MM.1S (cell line): ENCODE results near the gene SLC5A5.

Source experiments
- DNase-seq: peaks from one replicate; pipeline ENCODE4 v3.0.0-alpha.2; 2015
- H2AFZ ChIP-seq: fragments of 300-600 bp; sonication (generic); 2 replicates; pipeline ENCODE4 v1.6.0; 2016; ENCODE audit warnings: antibody characterized with exemption, low read length
- H3F3A ChIP-seq: fragments of 300-600 bp; sonication (generic); 2 replicates; pipeline ENCODE4 v1.6.1; 2016; ENCODE audit warnings: mild to moderate bottlenecking, antibody characterized with exemption, low read length, moderate library complexity, mixed read lengths; ENCODE audit not compliant: insufficient read depth
- H3K27ac ChIP-seq: fragments of 300-600 bp; sonication (generic); 2 replicates; pipeline ENCODE4 v1.5.1; 2016; ENCODE audit warnings: mild to moderate bottlenecking, low read length
- H3K27me3 ChIP-seq: fragments of 300-600 bp; sonication (generic); replicated peaks from 2 replicates; pipeline ENCODE4 v1.6.0; 2016; ENCODE audit warnings: low read length; ENCODE audit not compliant: insufficient read depth
- H3K36me3 ChIP-seq: fragments of 300-600 bp; sonication (generic); replicated peaks from 2 replicates; pipeline ENCODE4 v1.6.1; 2016; ENCODE audit warnings: mild to moderate bottlenecking, low read length, mixed read lengths; ENCODE audit not compliant: insufficient read depth
- H3K4me1 ChIP-seq: fragments of 300-600 bp; sonication (generic); 2 replicates; pipeline ENCODE4 v1.6.1; 2016; ENCODE audit warnings: low read length, mixed read lengths
- H3K4me2 ChIP-seq: fragments of 300-600 bp; sonication (generic); 2 replicates; pipeline ENCODE4 v1.6.0; 2016; ENCODE audit warnings: low read depth, low read length
- H3K4me3 ChIP-seq: fragments of 300-600 bp; sonication (generic); 2 replicates; pipeline ENCODE4 v1.5.1; 2016; ENCODE audit warnings: low read length, mixed read lengths
- H3K79me2 ChIP-seq: fragments of 300-600 bp; sonication (generic); 2 replicates; pipeline ENCODE4 v1.6.1; 2016; ENCODE audit warnings: mixed run types, low read length, mixed read lengths
- H3K9ac ChIP-seq: fragments of 300-600 bp; sonication (generic); 2 replicates; pipeline ENCODE4 v1.6.1; 2016; ENCODE audit warnings: low read length, mixed read lengths
- H3K9me2 ChIP-seq: fragments of 300-600 bp; sonication (generic); replicated peaks from 2 replicates; pipeline ENCODE4 v1.6.1; 2016; ENCODE audit warnings: mild to moderate bottlenecking, low read length, mixed read lengths; ENCODE audit not compliant: insufficient read depth
- H3K9me3 ChIP-seq: fragments of 300-600 bp; sonication (generic); replicated peaks from 2 replicates; pipeline ENCODE4 v1.6.1; 2016; ENCODE audit warnings: mild to moderate bottlenecking, low read length, mixed read lengths; ENCODE audit not compliant: insufficient read depth
- H4K20me1 ChIP-seq: fragments of 300-600 bp; sonication (generic); 2 replicates; pipeline ENCODE4 v1.6.1; 2016; ENCODE audit warnings: mild to moderate bottlenecking, low read length, moderate library complexity, mixed read lengths; ENCODE audit not compliant: insufficient read depth
- EZH2 ChIP-seq: fragments of 300-600 bp; sonication (generic); optimal IDR thresholded peaks from 2 replicates; pipeline ENCODE3; 2017; ENCODE audit warnings: low read depth, mild to moderate bottlenecking, antibody characterized with exemption, low read length, mixed read lengths
- EZH2phosphoT487 ChIP-seq: fragments of 300-600 bp; sonication (generic); IDR thresholded peaks from 2 replicates; pipeline ENCODE4 v1.6.1; 2018; ENCODE audit warnings: antibody characterized with exemption, low read length
- TF ChIP-seq, protein P1 (sequence below): fragments of 300-600 bp; sonication (generic); IDR thresholded peaks from 2 replicates; pipeline ENCODE4 v1.5.1; 2016; ENCODE audit warnings: antibody characterized with exemption, low read length, mixed read lengths

The SLC5A5 gene

DNA sequence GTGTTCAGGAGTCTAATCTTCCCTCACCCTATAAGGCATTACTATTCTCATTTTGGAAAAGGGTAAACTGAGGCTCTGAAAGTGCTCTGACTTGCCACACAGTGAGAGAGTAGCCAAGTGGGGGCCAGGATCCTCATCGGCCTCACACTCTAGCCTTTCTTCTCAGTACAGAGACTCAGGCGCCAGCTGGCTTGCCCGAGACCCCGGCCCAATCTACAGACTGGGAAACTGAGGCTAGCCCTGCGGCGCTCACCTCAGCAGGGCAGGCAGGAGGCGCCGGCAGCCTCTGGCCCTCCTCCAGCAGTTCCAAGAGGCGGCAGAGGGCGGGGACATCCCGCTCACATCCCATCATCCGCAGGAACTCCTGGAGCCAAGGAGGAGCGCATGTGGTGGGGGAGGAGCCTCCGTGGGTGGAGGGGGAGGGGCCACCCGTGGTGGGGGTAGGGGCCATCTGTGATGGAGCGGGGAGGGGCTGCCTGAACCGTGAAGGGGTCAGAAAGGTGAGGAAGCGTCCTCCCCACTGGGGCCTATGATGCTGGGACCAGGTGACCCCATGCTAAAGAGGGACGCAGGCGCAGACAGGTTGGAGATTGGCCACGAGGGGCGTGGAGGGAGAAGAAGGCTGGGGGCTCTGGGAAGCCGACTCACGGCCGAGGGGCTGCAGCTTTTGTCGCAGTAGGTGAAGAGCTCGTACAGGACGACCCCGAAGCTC lies 41.7 kb upstream of the SLC5A5 start:
- Histone ChIP-seq H3K9me3 (no peaks in the 10 kb centered on the region), H3K79me2 (no peaks in the 10 kb centered on the region), H4K20me1 (no peaks in the 10 kb centered on the region), H3K4me3 (no peak overlapping the region), H3K27me3 (no peaks in the 10 kb centered on the region), H3K4me1 (no peaks in the 10 kb centered on the region), H3K4me2 (no peak overlapping the region), H3K9ac (no peak overlapping the region), H3F3A (no peaks in the 10 kb centered on the region), H2AFZ (no peak overlapping the region), H3K9me2 (no peaks in the 10 kb centered on the region), H3K36me3 (no peaks in the 10 kb centered on the region), H3K27ac (no peak overlapping the region)
- no peak for DNase-seq
- TF ChIP-seq EZH2phosphoT487 = no peak
- TF ChIP-seq, protein P1, sequence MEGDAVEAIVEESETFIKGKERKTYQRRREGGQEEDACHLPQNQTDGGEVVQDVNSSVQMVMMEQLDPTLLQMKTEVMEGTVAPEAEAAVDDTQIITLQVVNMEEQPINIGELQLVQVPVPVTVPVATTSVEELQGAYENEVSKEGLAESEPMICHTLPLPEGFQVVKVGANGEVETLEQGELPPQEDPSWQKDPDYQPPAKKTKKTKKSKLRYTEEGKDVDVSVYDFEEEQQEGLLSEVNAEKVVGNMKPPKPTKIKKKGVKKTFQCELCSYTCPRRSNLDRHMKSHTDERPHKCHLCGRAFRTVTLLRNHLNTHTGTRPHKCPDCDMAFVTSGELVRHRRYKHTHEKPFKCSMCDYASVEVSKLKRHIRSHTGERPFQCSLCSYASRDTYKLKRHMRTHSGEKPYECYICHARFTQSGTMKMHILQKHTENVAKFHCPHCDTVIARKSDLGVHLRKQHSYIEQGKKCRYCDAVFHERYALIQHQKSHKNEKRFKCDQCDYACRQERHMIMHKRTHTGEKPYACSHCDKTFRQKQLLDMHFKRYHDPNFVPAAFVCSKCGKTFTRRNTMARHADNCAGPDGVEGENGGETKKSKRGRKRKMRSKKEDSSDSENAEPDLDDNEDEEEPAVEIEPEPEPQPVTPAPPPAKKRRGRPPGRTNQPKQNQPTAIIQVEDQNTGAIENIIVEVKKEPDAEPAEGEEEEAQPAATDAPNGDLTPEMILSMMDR = no peak
- no peak for TF ChIP-seq EZH2

DNA sequence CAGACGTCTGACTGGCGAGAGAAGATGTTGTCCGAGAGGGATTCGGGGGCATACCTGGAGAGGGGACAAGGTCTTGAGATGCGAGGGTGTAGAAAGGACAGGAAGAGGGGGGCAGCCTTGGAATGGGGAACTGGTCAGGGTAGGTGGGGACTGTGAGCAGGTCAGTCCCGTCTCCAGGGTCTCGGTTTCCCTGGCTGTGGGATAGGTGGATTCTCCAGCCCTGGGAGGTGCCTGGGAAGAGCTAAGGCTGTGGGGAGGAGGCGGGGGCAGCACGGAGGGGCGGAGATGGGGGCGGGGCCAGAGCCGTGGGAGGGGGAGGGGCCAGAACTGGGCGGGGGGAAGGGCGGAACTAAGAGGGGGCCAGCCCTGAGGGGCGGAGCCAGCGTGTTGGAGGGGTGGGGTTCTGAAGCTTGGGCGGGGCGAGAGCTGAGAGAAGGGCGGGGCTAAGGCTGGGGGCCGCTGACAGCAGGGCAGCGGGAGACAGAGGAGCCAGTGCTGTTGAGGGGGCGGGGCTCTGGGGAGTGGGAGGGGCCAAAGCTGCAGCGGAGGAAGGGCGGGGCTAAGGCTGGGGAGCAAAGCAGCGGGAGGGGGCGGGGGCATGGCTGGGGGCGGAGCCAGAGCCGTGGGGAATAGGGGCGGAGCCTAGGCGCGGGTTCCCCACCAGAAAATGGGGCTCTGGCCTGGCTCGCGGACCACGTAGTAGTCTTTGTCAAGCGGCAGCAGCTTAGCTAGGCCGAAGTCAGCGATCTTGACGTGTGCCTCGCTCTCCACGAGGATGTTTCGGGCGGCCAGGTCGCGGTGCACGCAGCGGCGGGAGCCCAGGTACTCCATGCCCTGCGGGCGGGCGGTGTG lies 41.0 kb upstream of the SLC5A5 start:
- H4K20me1 ChIP-seq = no peaks in the 10 kb centered on the region
- DNase-seq = no peak
- TF ChIP-seq EZH2phosphoT487 (no peak), EZH2 (no peak)
- TF ChIP-seq, protein P1 = no peak
- H3K27ac ChIP-seq = no peak overlapping the region
- no peak overlapping the region for H3K9ac ChIP-seq
- H3F3A ChIP-seq = no peaks in the 10 kb centered on the region
- H3K4me2 ChIP-seq = no peak overlapping the region
- no peaks in the 10 kb centered on the region for H3K4me1 ChIP-seq
- no peak overlapping the region for H3K4me3 ChIP-seq
- no peaks in the 10 kb centered on the region for H3K27me3 ChIP-seq
- H3K79me2 ChIP-seq = no peaks in the 10 kb centered on the region
- no peaks in the 10 kb centered on the region for H3K9me2 ChIP-seq
- H3K9me3 ChIP-seq = no peaks in the 10 kb centered on the region
- no peaks in the 10 kb centered on the region for H3K36me3 ChIP-seq
- H2AFZ ChIP-seq = no peak overlapping the region

DNA sequence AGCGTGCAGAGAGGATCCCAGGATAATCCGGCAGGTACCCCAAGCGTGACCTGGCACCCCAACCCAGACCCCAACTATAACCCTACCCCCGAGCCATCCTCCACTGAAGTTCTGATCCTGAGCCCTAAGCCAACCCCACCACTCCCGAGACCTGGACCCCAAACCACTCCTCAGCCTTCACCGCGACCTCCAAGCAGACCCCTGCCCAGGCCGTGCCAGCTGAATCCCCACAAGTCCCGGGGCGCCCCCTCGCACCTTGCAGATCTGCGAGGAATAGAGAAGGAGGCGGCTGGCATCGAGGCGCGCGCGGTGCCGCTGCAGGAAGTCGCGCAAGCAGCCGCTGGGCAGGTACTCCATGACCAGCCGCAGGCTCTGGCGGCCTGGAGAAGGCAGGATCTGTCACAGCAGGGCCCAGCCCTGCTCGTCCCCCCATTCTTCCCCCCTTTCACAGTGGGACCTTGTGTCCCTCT lies 40.3 kb upstream of the SLC5A5 start:
- Histone ChIP-seq H3K27me3 (no peaks in the 10 kb centered on the region), H3F3A (no peaks in the 10 kb centered on the region), H3K9me3 (no peaks in the 10 kb centered on the region), H2AFZ (no peak overlapping the region), H3K79me2 (no peaks in the 10 kb centered on the region), H4K20me1 (no peaks in the 10 kb centered on the region), H3K4me2 (no peak overlapping the region), H3K36me3 (no peaks in the 10 kb centered on the region), H3K4me3 (no peak overlapping the region), H3K9ac (no peak overlapping the region), H3K27ac (no peak overlapping the region), H3K9me2 (no peaks in the 10 kb centered on the region), H3K4me1 (no peaks in the 10 kb centered on the region)
- no peak for DNase-seq
- TF ChIP-seq EZH2 (no peak), EZH2phosphoT487 (no peak)
- TF ChIP-seq, protein P1 = no peak
